ENCODE data around the gene LRRK1.

LRRK1 gene

DNA sequence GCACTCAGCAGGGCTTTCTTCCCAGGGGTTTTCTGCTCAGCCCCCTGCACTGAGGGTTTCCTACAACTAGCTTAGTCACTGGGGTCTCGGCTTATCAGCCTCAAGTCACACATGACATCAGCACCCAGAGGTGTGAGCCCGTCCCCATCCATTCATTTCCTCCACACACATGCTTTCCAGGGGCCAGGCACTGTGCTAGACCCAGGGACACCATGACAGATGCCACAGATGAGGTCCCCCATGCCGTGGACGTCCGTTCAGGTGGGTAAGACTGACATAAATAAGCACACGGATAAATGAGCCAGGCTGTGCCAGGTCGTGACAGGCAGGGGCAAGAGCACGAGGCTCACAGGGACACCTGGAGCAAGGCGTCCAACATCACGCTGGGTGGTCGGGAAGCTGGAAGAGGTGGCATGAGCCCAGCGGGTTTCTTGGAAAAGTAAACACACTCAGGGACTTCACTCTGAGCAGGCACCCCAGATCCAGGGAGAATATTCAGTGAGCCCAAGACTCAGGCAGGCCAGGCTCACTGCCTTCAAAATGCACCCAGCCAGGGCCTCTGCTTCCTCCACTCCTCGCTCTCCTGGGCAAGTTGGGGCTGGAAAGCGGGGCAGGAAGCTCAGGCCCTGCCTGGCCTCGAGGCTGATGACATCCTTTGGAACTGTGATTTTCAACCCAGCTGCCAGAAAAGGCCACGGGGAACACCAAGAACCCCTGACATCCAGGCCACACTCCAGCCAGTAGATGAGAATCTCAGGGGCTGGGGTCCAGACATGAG, 193.4 kb downstream of the LRRK1 start:
- DNase-seq (ENCODE audit: low read depth in 2 of 2) = no peak

DNA sequence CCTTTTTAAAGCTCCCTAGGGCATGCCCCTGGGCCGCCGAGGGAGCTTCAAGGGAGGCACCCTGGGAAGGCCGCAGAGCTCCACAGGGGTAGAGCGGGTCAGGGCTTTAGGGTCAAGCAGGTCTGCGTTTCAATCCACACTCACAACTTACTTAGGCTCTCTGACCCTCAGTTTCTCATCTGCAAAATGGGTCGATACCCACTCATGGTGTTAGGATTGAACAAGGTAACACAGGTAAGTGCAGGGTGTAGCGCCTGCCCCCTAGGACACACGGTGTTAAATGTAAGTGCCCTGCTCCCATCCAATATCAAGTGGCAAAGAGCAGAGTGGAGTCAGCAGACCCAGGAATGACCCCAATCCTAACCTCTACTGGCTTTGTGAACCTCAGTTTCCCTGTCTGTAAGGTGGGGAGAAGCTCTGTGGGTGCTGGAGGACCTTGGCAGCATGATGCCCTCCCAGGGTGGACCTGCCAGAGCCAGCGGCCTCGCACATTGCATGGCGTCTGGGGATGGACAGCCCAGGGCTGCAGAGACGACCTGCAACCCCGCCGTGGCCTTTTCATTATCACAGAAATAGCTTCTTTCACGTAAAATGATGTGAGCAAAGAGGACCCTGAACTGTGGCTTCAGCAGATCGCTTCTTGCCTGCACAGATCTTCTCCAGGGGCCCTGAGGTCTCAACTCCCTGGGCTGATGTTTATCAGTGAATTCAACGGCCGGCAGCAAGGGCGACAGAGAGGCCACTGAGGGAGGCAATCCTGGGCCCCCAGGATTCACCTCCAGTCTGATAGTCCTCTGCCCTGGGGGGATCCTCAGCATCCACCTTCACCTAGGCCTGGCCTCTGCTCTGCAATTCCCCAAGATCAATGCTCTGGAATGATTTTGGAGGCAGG, 194.2 kb downstream of the LRRK1 start:
- no peak for DNase-seq (ENCODE audit: low read depth in 2 of 2)

DNA sequence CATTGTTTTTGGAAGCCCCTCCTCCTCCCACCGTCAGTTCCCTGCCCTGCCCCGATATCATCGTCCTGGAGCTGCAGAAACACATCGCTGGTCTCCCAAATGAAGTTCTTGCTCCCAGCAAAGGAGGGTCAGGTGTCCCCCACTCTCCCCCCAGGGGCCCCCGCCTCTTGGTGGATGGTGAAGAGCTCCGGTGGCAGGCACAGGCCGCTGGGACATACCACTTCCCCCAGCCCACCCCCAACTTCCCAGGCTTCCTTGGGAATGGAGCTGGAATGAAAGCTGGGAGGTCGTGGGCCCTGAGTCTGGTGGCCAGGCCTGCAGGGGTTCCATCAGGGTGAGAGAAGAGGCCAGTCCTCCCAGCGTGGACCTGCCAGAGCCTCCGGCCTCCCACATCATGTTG, 195.0 kb downstream of the LRRK1 start:
- DNase-seq (ENCODE audit: low read depth in 2 of 2) = no peak

- DNase-seq (ENCODE audit: low read depth in 2 of 2) = no peak
Measured at GRCh38 chr15:101114610-101115009, 195.5 kb downstream of the LRRK1 start.

GRCh38 chr15:101115393-101115785, 196.2 kb downstream of the LRRK1 start:
- no peak for DNase-seq (ENCODE audit: low read depth in 2 of 2)

DNA sequence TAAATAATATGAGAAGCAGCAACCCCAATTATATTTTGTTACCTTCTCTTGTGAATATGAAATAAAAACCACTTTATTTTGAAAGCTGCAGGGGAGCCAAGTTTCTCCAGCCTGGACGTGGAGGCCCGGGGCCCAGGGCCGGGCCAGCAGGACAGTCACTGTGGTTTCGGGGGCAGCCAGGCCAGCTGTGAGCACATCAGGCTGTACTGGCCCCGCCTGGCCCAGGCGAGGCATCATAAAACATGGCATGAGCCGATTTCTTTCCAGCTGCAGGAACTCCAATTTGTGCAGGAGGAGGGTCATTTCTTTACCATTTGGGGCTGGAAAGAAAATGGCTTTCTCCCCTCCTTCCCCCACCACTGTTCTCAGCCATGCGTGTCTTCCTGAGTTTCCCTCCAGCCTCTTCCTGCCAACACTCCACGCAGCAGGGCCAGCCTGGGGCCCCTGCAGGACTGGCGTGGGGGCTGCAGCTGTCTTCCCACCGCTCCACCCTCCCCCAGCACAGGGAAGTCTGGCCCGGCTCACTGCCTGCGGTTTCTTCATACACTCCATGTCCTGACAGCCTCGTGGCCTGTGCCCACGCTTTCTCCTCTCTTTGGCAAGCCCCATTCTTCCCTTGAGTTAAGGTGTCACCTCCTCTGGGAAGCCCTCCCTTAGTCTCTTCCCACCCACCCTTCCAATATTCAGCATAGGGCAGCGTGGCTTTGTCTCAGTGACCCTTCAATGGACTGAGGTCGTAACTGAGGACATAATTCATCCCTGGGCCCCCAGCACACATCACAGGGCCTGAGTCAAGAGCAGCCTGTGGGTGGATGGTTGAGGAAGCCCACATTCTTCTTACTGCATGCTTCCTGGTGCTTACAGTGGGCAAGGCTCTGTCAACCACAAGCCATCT, 196.9 kb downstream of the LRRK1 start:
- no peak for DNase-seq (ENCODE audit: low read depth in 2 of 2)

DNA sequence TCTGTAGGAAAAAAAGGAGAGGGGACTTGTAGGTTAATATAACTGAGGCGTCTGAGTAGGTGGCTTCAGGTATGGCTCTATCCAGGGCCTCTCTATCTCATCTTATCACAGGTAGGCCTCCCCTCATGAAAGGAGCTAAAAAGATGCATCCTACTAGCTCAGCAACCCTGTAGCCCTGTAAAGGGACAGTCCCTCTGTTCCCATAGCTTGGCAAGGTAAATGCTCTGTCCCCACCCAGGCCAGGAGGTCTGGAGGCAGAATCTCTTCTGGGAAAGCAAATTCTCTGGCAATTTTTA, 197.5 kb downstream of the LRRK1 start:
- no peak for DNase-seq (ENCODE audit: low read depth in 2 of 2)

DNA sequence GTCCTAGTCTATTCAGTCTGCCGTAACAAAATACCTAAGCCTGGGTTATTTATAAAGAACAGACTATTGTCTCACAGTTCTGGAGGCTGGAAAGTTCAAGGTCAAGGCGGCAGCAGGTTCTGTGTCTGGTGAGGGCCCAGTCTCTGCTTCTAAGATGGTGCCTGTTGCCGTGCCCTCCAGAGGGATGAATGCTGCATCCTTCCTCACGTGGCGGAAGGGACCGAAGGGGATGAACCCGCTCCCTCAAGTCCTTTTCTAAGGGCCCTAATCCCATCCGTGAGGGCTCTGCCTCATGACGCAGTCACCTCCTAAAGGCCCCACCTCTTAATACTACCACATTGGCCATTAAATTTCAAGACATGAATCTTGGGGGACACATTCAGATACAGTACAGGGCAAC, 199.0 kb downstream of the LRRK1 start:
- no peak for DNase-seq (ENCODE audit: low read depth in 2 of 2)

GRCh38 chr15:101118615-101119014, 199.5 kb downstream of the LRRK1 start:
- DNase-seq (ENCODE audit: low read depth in 2 of 2) = no peak

GRCh38 chr15:101119181-101119580, 200.0 kb downstream of the LRRK1 start:
- DNase-seq (ENCODE audit: low read depth in 2 of 2) = no peak
